ENCODE results near the gene ACOT7.
"Not testable (repeated sequence)": the region's sequence is repeated elsewhere in the genome, so short reads cannot be mapped to it uniquely, and the experiment has no call there.

ACOT7 gene, protein sequence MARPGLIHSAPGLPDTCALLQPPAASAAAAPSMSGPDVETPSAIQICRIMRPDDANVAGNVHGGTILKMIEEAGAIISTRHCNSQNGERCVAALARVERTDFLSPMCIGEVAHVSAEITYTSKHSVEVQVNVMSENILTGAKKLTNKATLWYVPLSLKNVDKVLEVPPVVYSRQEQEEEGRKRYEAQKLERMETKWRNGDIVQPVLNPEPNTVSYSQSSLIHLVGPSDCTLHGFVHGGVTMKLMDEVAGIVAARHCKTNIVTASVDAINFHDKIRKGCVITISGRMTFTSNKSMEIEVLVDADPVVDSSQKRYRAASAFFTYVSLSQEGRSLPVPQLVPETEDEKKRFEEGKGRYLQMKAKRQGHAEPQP

DNA sequence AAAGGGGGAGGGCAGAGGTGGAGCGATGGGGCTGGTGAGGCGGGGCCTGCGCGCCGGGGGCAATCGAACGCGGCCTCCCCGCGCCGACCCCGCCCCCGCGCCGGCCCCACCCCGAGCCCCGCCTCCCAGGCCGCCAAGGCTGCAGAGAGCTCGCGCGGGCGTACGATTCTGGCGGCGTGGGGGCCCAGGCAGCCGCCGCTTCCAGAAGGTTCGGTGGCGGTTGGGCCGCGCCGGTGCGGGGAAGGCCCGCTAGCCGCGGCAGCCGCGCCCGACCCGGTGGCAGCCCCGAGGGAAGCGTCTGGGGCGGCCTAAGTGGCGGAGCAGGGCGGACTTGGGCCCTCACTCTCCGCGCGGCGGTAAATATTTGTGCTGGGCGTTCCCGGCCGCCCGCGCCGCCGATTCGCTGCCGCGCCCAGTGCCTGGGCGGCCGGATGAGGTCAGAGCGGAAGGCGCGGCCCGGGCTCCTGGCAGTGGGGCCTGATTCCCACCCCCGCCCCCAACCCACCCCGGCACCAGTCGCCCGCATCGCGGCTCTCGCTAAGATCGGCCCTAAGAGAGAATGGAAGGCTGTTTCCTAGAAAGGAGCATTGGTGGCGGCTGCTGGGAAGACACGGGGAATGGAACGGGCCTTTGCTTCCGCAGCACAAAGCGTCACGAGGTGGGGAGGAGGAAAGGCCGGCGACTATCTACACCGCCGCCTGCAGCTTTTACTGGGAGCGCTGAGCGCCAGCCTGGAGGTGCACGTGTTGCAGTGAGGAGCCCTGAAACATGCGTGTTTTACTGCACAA, at the start of gene ACOT7:
TSS of gene ACOT7 (minus strand) at position 368 of the 788 bp plus-strand sequence. CDS start 368 bp downstream, outside the sequence.
- peak within 1 kb of the TSS; percentile 55 for H3K4me3 ChIP-seq (ENCODE audit: low read depth, low read length)
- in situ Hi-C loops (cut with HindIII; ENCODE audit: low sequenced_read_pairs) = no loop called here
- TF ChIP-seq CTCF (IDR thresholded peaks at IDR 0.05; ENCODE audit: low read depth, low read length) = peak; percentile 40
- peak; percentile 88 for DNase-seq (ENCODE audit: low read depth, low spot score)

GRCh38 chr1:6441586-6441985, 48.0 kb upstream of the ACOT7 start:
- in situ Hi-C loops (cut with HindIII; ENCODE audit: low sequenced_read_pairs) = no loop called here
- no peak for TF ChIP-seq CTCF (IDR thresholded peaks at IDR 0.05; ENCODE audit: low read depth, low read length)
- DNase-seq (ENCODE audit: low read depth, low spot score) = no peak
- H3K4me3 ChIP-seq (ENCODE audit: low read depth, low read length) = no peak overlapping the region

DNA sequence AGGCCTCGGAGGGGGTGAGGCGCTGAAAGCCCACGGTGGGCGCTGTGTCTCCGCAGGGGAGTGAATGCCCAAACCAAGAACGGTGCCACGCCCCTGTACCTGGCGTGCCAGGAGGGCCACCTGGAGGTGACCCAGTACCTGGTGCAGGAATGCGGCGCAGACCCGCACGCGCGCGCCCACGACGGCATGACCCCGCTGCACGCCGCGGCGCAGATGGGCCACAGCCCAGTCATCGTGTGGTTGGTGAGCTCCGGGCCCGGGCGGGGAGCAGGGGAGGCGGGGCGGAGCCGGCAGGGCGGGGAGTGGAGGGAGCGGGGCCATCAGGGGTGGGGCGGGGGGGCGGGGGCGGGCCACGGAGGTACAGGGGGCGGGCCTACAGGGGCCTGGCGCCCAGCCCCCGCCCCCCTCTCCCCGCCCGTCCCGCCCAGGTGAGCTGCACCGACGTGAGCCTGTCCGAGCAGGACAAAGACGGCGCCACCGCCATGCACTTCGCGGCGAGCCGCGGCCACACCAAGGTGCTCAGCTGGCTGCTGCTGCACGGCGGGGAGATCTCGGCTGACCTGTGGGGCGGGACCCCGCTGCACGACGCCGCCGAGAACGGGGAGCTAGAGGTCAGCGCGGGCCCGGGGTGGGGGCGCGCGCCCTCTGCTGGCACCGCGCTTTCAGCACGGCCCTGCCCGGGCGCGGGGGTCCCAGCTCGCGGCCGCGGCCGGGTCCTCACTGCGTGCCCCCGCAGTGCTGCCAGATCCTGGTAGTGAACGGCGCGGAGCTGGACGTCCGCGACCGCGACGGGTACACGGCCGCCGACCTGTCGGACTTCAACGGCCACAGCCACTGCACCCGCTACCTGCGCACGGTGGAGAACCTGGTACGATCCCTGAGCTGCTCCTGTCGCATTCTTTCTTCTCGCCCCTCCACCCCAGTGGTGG, 46.9 kb upstream of the ACOT7 start:
- in situ Hi-C loops (cut with HindIII; ENCODE audit: low sequenced_read_pairs) = no loop called here
- no peak overlapping the region for H3K4me3 ChIP-seq (ENCODE audit: low read depth, low read length)
- TF ChIP-seq CTCF (IDR thresholded peaks at IDR 0.05; ENCODE audit: low read depth, low read length) = peak; percentile 17
- no peak for DNase-seq (ENCODE audit: low read depth, low spot score)

DNA sequence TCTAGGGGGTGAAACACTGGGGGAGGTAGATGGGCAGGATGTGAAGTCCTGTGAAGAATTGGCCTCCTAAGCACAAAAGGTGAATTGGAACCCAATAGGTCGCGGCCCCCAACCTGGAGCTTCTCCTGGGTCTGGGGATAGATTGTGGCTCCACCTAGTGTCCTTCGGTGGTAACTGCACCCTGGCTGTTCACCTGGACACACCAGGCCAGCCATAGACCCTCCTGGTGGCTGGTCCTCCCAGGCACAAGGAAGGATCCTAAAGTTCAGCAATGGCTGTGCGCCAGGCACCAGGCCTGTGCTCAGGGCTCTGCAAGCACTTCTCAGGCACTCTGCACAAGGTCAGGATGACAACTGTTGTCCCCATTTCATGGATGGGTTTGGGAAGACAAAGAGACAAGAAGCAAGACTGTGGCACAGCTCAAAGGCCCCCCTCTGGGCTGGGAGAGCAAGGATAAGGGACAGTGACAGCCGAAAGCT, 44.5 kb upstream of the ACOT7 start:
- no peak for DNase-seq (ENCODE audit: low read depth, low spot score)
- in situ Hi-C loops (cut with HindIII; ENCODE audit: low sequenced_read_pairs) = no loop called here
- H3K4me3 ChIP-seq (ENCODE audit: low read depth, low read length) = no peak overlapping the region
- TF ChIP-seq CTCF (IDR thresholded peaks at IDR 0.05; ENCODE audit: low read depth, low read length) = peak; percentile 95

DNA sequence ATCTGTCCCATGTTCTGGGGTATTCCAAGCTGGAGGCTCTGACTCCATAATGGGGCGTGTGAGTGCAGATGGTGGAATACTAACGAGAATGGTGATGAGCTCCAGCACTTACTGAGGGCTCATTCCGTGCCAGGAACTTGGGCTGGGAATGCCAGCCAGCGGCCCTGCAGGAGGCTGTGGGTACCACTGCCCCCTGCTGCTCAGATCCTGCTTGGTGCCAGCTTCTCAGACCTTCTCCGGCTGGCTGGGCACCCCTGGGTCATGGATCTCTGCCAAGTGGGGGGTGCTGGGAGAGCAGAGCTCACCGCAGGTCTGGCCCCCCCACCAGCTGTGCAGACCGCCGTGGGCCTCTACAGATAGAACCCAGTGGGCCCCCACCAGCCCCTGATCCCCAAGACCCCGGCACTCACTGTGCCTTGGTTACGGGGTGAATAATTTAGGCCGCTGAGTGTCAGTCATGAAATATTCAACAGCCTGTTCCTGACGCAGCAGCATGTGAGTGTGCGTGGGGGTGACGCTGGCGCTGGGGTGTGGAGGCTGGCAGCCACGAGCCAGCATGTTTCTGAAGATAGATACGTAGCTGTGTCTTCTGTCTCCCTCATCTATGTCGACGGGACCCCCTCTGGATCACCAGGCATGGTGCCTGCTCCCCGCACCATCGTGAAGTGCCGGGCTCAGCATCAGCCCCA, 43.6 kb upstream of the ACOT7 start:
- peak; percentile 32 for TF ChIP-seq CTCF (IDR thresholded peaks at IDR 0.05; ENCODE audit: low read depth, low read length)
- in situ Hi-C loops (cut with HindIII; ENCODE audit: low sequenced_read_pairs); DNase-seq (ENCODE audit: low read depth, low spot score); H3K4me3 ChIP-seq (ENCODE audit: low read depth, low read length): not testable (repeated sequence)

DNA sequence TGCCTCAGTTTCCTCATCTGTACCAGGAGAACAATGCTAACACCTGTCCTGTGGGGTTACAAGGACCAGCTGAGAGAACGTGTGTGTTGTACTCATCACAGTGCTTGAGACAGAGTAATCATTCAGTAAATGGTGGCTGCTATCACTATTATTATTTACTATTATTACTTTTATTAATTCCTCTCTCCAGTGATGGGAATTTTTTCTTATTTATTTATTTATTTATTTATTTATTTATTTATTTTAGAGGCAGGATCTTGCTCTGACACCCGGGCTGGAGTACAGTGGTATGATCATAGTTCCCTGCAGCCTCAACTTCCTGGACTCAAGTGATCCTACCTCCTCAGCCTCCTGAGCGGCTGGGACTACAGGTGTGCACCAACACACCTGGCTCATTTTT, 42.7 kb upstream of the ACOT7 start:
- in situ Hi-C loops (cut with HindIII; ENCODE audit: low sequenced_read_pairs); DNase-seq (ENCODE audit: low read depth, low spot score); H3K4me3 ChIP-seq (ENCODE audit: low read depth, low read length): not testable (repeated sequence)

All from astrocyte of the spinal cord (primary cell).